Keratinocyte (primary cell): ENCODE data around the gene IRF9. TPM values are rescaled to one million over a fixed set of nuclear protein-coding genes. Genes with fewer than 3 reads are reported as not detected.

Source experiments
- DNase-seq: peaks from one replicate; pipeline ENCODE4 v3.0.0-alpha.2; 2011; ENCODE audit warnings: low read depth, missing footprints, low spot score
- FAIRE-seq: peaks from 2 replicates; lab custom pipeline; 2011; peaks lifted over from hg19 to GRCh38; lab: Jason Lieb, UNC
- H2AFZ ChIP-seq: 2 replicates; pipeline ENCODE4 v1.6.0; 2012; ENCODE audit warnings: low read length, control low read depth, inconsistent platforms; ENCODE audit not compliant: control insufficient read depth
- H3K27ac ChIP-seq: 2 replicates; pipeline ENCODE4 v1.5.1; 2011; ENCODE audit warnings: low read length; ENCODE audit not compliant: control insufficient read depth, insufficient read depth
- H3K27me3 ChIP-seq: 3 replicates; pipeline ENCODE4 v1.6.0; 2011; ENCODE audit warnings: low read length; ENCODE audit not compliant: control insufficient read depth, insufficient read depth; ENCODE audit errors: extremely low read depth
- H3K36me3 ChIP-seq, 2 experiments: 2 replicates in 1 of 2; 3 replicates in 1 of 2; pipeline ENCODE4 v1.5.1; 2011; ENCODE audit warnings: low read length in 2 of 2, mild to moderate bottlenecking in 1 of 2; ENCODE audit not compliant: control insufficient read depth in 2 of 2, insufficient read depth in 2 of 2; ENCODE audit errors: extremely low read depth in 1 of 2
- H3K4me1 ChIP-seq: 3 replicates; pipeline ENCODE4 v1.5.1; 2011; ENCODE audit warnings: low read length; ENCODE audit not compliant: control insufficient read depth, insufficient read depth; ENCODE audit errors: extremely low read depth
- H3K4me2 ChIP-seq: 3 replicates; pipeline ENCODE4 v1.6.0; 2011; ENCODE audit warnings: low read depth, low read length; ENCODE audit not compliant: control insufficient read depth, insufficient read depth; ENCODE audit errors: extremely low read depth
- H3K4me3 ChIP-seq, 3 experiments: fragments of 200-600 bp in 1 of 3; sonication (generic) in 1 of 3; 2 replicates in 2 of 3; 3 replicates in 1 of 3; pipeline ENCODE4 v1.5.1; 2011 to 2016; ENCODE audit warnings: low read length in 3 of 3, mild to moderate bottlenecking in 3 of 3, control low read depth in 2 of 3, inconsistent platforms in 1 of 3, low read depth in 1 of 3, mixed read lengths in 1 of 3, mixed run types in 1 of 3, moderate library complexity in 1 of 3; ENCODE audit not compliant: control insufficient read depth in 2 of 3, insufficient read depth in 2 of 3; ENCODE audit errors: extremely low read depth in 1 of 3
- H3K79me2 ChIP-seq: 2 replicates; pipeline ENCODE4 v1.6.0; 2012; ENCODE audit warnings: low read length; ENCODE audit not compliant: control insufficient read depth, insufficient read depth
- H3K9ac ChIP-seq: 3 replicates; pipeline ENCODE4 v1.6.0; 2011; ENCODE audit warnings: low read length; ENCODE audit not compliant: control insufficient read depth, insufficient read depth; ENCODE audit errors: extremely low read depth
- H3K9me1 ChIP-seq: 3 replicates; pipeline ENCODE4 v1.6.0; 2011; ENCODE audit warnings: low read length; ENCODE audit not compliant: control insufficient read depth, insufficient read depth; ENCODE audit errors: extremely low read depth
- H3K9me3 ChIP-seq: 2 replicates; pipeline ENCODE4 v1.5.1; 2012; ENCODE audit warnings: low read depth, low read length; ENCODE audit not compliant: control insufficient read depth
- H4K20me1 ChIP-seq: 3 replicates; pipeline ENCODE4 v1.6.0; 2011; ENCODE audit warnings: low read length; ENCODE audit not compliant: control insufficient read depth, insufficient read depth; ENCODE audit errors: extremely low read depth
- EZH2 ChIP-seq: IDR thresholded peaks from one replicate; pipeline ENCODE4 v1.6.1; 2012; ENCODE audit warnings: inconsistent platforms, mild to moderate bottlenecking, low read length, moderate library complexity
- dilution Hi-C: fragments of 300-500 bp; cut with MboI; formaldehyde crosslinking; loops from one replicate; pipeline ENCODE4 v1.7.0; 2020; ENCODE audit warnings: low sequenced_read_pairs; ENCODE audit not compliant: extremely low pct_ligation_motif_present
- polyA plus RNA-seq, 5 experiments: library from polyadenylated mRNA; depleted of rRNA in 3 of 5; stranded (reverse) in 3 of 5; stranded (forward) in 1 of 5; unstranded in 1 of 5; fragments of >200 nt; gene quantifications; 1 replicate in 1 of 5; 2 replicates in 3 of 5; 3 replicates in 1 of 5; pipeline versions ENCODE4 v1.2.1 to v1.2.3, GENCODE V29; 2011 to 2012; ENCODE audit warnings: missing spikeins in 2 of 5, low read depth in 1 of 5, low replicate concordance in 1 of 5
- TF ChIP-seq, protein P1 (sequence below), 3 experiments: IDR thresholded peaks in 1 of 3; conservative IDR thresholded peaks in 1 of 3; optimal IDR thresholded peaks in 1 of 3; 2 replicates in 2 of 3; 3 replicates in 1 of 3; pipeline versions ENCODE3 to v1.5.1; 2011; ENCODE audit warnings: low read length in 3 of 3, mild to moderate bottlenecking in 3 of 3, moderate library complexity in 2 of 3, control low read depth in 1 of 3, inconsistent platforms in 1 of 3; ENCODE audit not compliant: insufficient read depth in 2 of 3; ENCODE audit errors: extremely low read depth in 1 of 3

Gene IRF9
- polyA plus RNA-seq, 1 donor (not counting 4 experiments of a cell fraction or from before 2014, with no cell fraction given) = 117 TPM

DNA sequence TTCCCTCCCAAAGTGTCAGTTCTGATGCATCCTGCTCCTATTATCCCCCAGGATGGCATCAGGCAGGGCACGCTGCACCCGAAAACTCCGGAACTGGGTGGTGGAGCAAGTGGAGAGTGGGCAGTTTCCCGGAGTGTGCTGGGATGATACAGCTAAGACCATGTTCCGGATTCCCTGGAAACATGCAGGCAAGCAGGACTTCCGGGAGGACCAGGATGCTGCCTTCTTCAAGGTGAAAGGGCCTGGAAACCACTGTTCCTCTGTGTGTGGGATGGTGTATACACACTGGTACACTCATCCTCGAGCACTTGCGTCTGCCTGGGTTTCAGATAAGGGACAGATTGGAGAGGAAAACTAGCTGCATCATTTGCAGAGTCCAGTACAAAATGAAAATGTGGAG, 1.0 kb downstream of the IRF9 start:
- H4K20me1 ChIP-seq = no peaks in the 10 kb centered on the region
- peaks cover 32% of the 10 kb centered on the region for H3K79me2 ChIP-seq
- FAIRE-seq = no peak
- peak overlapping the region; percentile 72 to 96 (median 95) for H3K4me3 ChIP-seq
- H3K9me3 ChIP-seq = no peaks in the 10 kb centered on the region
- peaks cover 29% of the 10 kb centered on the region for H3K4me1 ChIP-seq
- peaks cover 53 to 58% of the 10 kb centered on the region in 2 experiments for H3K36me3 ChIP-seq
- H3K4me2 ChIP-seq = peak overlapping the region; percentile 100
- H3K9ac ChIP-seq = peak overlapping the region; percentile 100
- DNase-seq = no peak
- H2AFZ ChIP-seq = no peak overlapping the region
- H3K9me1 ChIP-seq = no peaks in the 10 kb centered on the region
- TF ChIP-seq EZH2 = no peak
- TF ChIP-seq, protein P1, sequence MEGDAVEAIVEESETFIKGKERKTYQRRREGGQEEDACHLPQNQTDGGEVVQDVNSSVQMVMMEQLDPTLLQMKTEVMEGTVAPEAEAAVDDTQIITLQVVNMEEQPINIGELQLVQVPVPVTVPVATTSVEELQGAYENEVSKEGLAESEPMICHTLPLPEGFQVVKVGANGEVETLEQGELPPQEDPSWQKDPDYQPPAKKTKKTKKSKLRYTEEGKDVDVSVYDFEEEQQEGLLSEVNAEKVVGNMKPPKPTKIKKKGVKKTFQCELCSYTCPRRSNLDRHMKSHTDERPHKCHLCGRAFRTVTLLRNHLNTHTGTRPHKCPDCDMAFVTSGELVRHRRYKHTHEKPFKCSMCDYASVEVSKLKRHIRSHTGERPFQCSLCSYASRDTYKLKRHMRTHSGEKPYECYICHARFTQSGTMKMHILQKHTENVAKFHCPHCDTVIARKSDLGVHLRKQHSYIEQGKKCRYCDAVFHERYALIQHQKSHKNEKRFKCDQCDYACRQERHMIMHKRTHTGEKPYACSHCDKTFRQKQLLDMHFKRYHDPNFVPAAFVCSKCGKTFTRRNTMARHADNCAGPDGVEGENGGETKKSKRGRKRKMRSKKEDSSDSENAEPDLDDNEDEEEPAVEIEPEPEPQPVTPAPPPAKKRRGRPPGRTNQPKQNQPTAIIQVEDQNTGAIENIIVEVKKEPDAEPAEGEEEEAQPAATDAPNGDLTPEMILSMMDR (optimal IDR thresholded peaks at IDR 0.05 in 1 of 3, IDR thresholded peaks at IDR 0.05 in 1 of 3, conservative IDR thresholded peaks at IDR 0.05 in 1 of 3; ENCODE audit: extremely low read depth in 1 of 3, insufficient read depth in 2 of 3, low read length in 3 of 3) = no peak
- dilution Hi-C loops = no loop called here
- H3K27me3 ChIP-seq = no peaks in the 10 kb centered on the region
- peak overlapping the region; percentile 99 for H3K27ac ChIP-seq

DNA sequence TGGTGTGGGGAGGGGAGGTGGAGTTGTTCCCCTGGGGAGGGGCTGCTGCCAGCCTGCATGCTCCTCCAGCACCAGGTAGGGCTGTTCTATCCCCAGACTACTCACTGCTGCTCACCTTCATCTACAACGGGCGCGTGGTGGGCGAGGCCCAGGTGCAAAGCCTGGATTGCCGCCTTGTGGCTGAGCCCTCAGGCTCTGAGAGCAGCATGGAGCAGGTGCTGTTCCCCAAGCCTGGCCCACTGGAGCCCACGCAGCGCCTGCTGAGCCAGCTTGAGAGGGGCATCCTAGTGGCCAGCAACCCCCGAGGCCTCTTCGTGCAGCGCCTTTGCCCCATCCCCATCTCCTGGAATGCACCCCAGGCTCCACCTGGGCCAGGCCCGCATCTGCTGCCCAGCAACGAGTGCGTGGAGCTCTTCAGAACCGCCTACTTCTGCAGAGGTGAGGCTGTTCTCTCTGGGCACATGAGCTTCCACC, 3.5 kb downstream of the IRF9 start:
- Histone ChIP-seq H3K9me1 (no peaks in the 10 kb centered on the region), H3K9ac (no peak overlapping the region), H3K27ac (no peak overlapping the region), H4K20me1 (no peaks in the 10 kb centered on the region), H3K4me3 (no peak overlapping the region), H3K27me3 (no peaks in the 10 kb centered on the region), H3K36me3 (peaks cover 45 to 51% of the 10 kb centered on the region in 2 experiments), H3K4me1 (peaks cover 29% of the 10 kb centered on the region), H2AFZ (no peak overlapping the region), H3K4me2 (no peak overlapping the region), H3K9me3 (no peaks in the 10 kb centered on the region), H3K79me2 (peaks cover 32% of the 10 kb centered on the region)
- TF ChIP-seq, protein P1 (optimal IDR thresholded peaks at IDR 0.05 in 1 of 3, IDR thresholded peaks at IDR 0.05 in 1 of 3, conservative IDR thresholded peaks at IDR 0.05 in 1 of 3; ENCODE audit: extremely low read depth in 1 of 3, insufficient read depth in 2 of 3, low read length in 3 of 3) = no peak
- TF ChIP-seq EZH2 = no peak
- no peak for DNase-seq
- no peak for FAIRE-seq
- dilution Hi-C loops = no loop called here
